Endodermal cell (in vitro differentiated cells): ENCODE measurements around the gene CCL11. TPM values are rescaled to one million over a fixed set of nuclear protein-coding genes. Genes with fewer than 3 reads are reported as not detected.
A peak's percentile ranks its signal among the peaks of the same experiment; 100 is the strongest.

Source experiments
- DNase-seq: peaks from one replicate; pipeline ENCODE4 v3.0.0-alpha.2; 2017
- H3K27ac ChIP-seq: 2 replicates; pipeline ENCODE4 v1.5.1; 2013; ENCODE audit warnings: mild to moderate bottlenecking, low read depth, low read length, moderate library complexity
- H3K27me3 ChIP-seq: 2 replicates; pipeline ENCODE4 v1.6.1; 2013; ENCODE audit warnings: mild to moderate bottlenecking, low read length, moderate library complexity; ENCODE audit not compliant: insufficient read depth, control insufficient read depth, poor library complexity, severe bottlenecking
- H3K36me3 ChIP-seq: 2 replicates; pipeline ENCODE4 v1.7.0; 2013; ENCODE audit warnings: mild to moderate bottlenecking, low read length, moderate library complexity; ENCODE audit not compliant: control insufficient read depth, insufficient read depth
- H3K4me1 ChIP-seq: one replicate; pipeline ENCODE4 v1.7.0; 2013; ENCODE audit warnings: low read length; ENCODE audit not compliant: control insufficient read depth, insufficient read depth
- H3K4me3 ChIP-seq: 2 replicates; pipeline ENCODE4 v1.5.1; 2013; ENCODE audit warnings: mild to moderate bottlenecking, low read length, moderate library complexity
- H3K9ac ChIP-seq: 2 replicates; pipeline ENCODE4 v1.6.1; 2013; ENCODE audit warnings: mild to moderate bottlenecking, low read length, moderate library complexity; ENCODE audit not compliant: poor library complexity, severe bottlenecking; ENCODE audit errors: extremely low read depth
- H3K9me3 ChIP-seq: 2 replicates; pipeline ENCODE4 v1.6.1; 2013; ENCODE audit warnings: mild to moderate bottlenecking, low read length, moderate library complexity; ENCODE audit not compliant: control insufficient read depth
- H3K27ac Mint-ChIP-seq: 2 replicates; pipeline ENCODE4 v1.8.0; 2020; ENCODE audit warnings: mixed read lengths
- H3K27me3 Mint-ChIP-seq: 2 replicates; pipeline ENCODE4 v1.8.0; 2021; ENCODE audit warnings: mild to moderate bottlenecking, mixed read lengths; ENCODE audit not compliant: insufficient read depth
- H3K36me3 Mint-ChIP-seq: 2 replicates; pipeline ENCODE4 v1.8.0; 2020; ENCODE audit warnings: low read depth, mixed read lengths
- H3K4me1 Mint-ChIP-seq: 2 replicates; pipeline ENCODE4 v1.8.0; 2020; ENCODE audit warnings: mixed read lengths
- H3K4me3 Mint-ChIP-seq: 2 replicates; pipeline ENCODE4 v1.8.0; 2020; ENCODE audit warnings: mild to moderate bottlenecking, moderate library complexity, mixed read lengths
- H3K9me3 Mint-ChIP-seq: 2 replicates; pipeline ENCODE4 v1.8.0; 2020; ENCODE audit warnings: mild to moderate bottlenecking, mixed read lengths
- CTCF ChIP-seq: fragments of 200-600 bp; sonication (generic); conservative IDR thresholded peaks from 2 replicates; pipeline ENCODE4 v1.5.0; 2021; ENCODE audit warnings: antibody characterized with exemption, mild to moderate bottlenecking
- WGBS, 2 experiments: methylation state at CpG; one replicate each; pipeline versions ENCODE4 v1.1.5 to v1.1.7; 2013; ENCODE audit warnings: missing lambda C conversion rate in 2 of 2, mixed read lengths in 1 of 2; ENCODE audit not compliant: insufficient coverage in 1 of 2, insufficient read length in 1 of 2; 5-methylcytosine and 5-hydroxymethylcytosine counted together
- total RNA-seq, 2 donors: library from RNA; stranded (reverse); fragmentation: NEBNext Ultra II Directional in 1 of 2; extraction: Animal tissue kit (Norgen Biotek cat#: 25700) in 1 of 2; gene quantifications; 2 replicates in 1 of 2; 3 replicates in 1 of 2; pipeline ENCODE4 v1.2.1, GENCODE V29; 2021

The CCL11 gene
- total RNA-seq, 2 donors from 2014 or later = not detected

- H3K4me3 ChIP-seq = peak overlapping the region; percentile 76
- H3K27me3 ChIP-seq = no peaks in the 10 kb centered on the region
- H3K9me3 ChIP-seq = no peaks in the 10 kb centered on the region
- H3K36me3 ChIP-seq = peaks cover 19% of the 10 kb centered on the region
- peaks cover 10% of the 10 kb centered on the region for H3K36me3 Mint-ChIP-seq
- no peak overlapping the region for H3K27ac Mint-ChIP-seq
- DNase-seq = no peak
- H3K27ac ChIP-seq = no peak overlapping the region
- no peaks in the 10 kb centered on the region for H3K9me3 Mint-ChIP-seq
- H3K9ac ChIP-seq = no peak overlapping the region
- H3K4me3 Mint-ChIP-seq = no peak overlapping the region
- TF ChIP-seq CTCF = no peak
- peaks cover 52% of the 10 kb centered on the region for H3K4me1 Mint-ChIP-seq
- 91 to 96% methylated on average over 2 to 3 of the region's 3 CpGs for WGBS, 2 experiments
- H3K4me1 ChIP-seq = peaks cover 31% of the 10 kb centered on the region
- no peaks in the 10 kb centered on the region for H3K27me3 Mint-ChIP-seq
Measured at GRCh38 chr17:34253139-34253525, 32.4 kb upstream of the CCL11 start.

- Histone ChIP-seq H3K4me3 (peak overlapping the region; percentile 85), H3K9me3 (no peaks in the 10 kb centered on the region), H3K27ac (no peak overlapping the region), H3K4me1 (peaks cover 28% of the 10 kb centered on the region), H3K9ac (no peak overlapping the region), H3K36me3 (peaks cover 19% of the 10 kb centered on the region), H3K27me3 (no peaks in the 10 kb centered on the region)
- 50 to 82% methylated on average over 2 to 3 of the region's 3 CpGs for WGBS, 2 experiments
- Mint-ChIP-seq H3K4me1 (peaks cover 51% of the 10 kb centered on the region), H3K27ac (peak overlapping the region; percentile 14), H3K36me3 (peaks cover 10% of the 10 kb centered on the region), H3K4me3 (no peak overlapping the region), H3K27me3 (peaks cover 3% of the 10 kb centered on the region), H3K9me3 (no peaks in the 10 kb centered on the region)
- no peak for TF ChIP-seq CTCF
- DNase-seq = no peak
Measured at GRCh38 chr17:34254146-34254545, 31.4 kb upstream of the CCL11 start.

GRCh38 chr17:34254651-34255380 lies 30.7 kb upstream of the CCL11 start, which contains the start of gene CCL2:
Gene CCL2, plus strand, starts transcription at chr17:34255285. Its CDS starts 65 bp downstream, at chr17:34255350.
- Histone ChIP-seq H3K27ac (no peak within 1 kb of the TSS), H3K27me3 (no peaks in the 10 kb centered on the region), H3K4me1 (peaks cover 28% of the 10 kb centered on the region), H3K9me3 (no peaks in the 10 kb centered on the region), H3K36me3 (peaks cover 19% of the 10 kb centered on the region), H3K9ac (peak within 1 kb of the TSS; percentile 42), H3K4me3 (peak within 1 kb of the TSS; percentile 85)
- Mint-ChIP-seq H3K27me3 (peaks cover 3% of the 10 kb centered on the region), H3K4me1 (peaks cover 49% of the 10 kb centered on the region), H3K36me3 (peaks cover 10% of the 10 kb centered on the region), H3K4me3 (peak within 1 kb of the TSS; percentile 50), H3K9me3 (no peaks in the 10 kb centered on the region), H3K27ac (peak within 1 kb of the TSS; percentile 89)
- 16 to 17% methylated on average over 7 to 11 of the region's 11 CpGs for WGBS, 2 experiments
- peak; percentile 93 for DNase-seq
- no peak for TF ChIP-seq CTCF
